Measurements from ENCODE around the gene ACIN1.
"Not testable (repeated sequence)": the region's sequence is repeated elsewhere in the genome, so short reads cannot be mapped to it uniquely, and the experiment has no call there.

Gene ACIN1

GRCh38 chr14:23035303-23036144, 59.4 kb downstream of the ACIN1 start:
- DNase-seq, result no peak

- DNase-seq, result no peak
Measured at GRCh38 chr14:23034498-23035302, 60.2 kb downstream of the ACIN1 start, which contains the start of gene PSMB5. TSS of gene PSMB5 (minus strand) at chr14:23034900. CDS start at chr14:23034881, 19 bp downstream.

GRCh38 chr14:23033801-23034497, 61.0 kb downstream of the ACIN1 start:
- DNase-seq, result no peak

- no peak for DNase-seq
Measured at GRCh38 chr14:23033251-23033727, 61.6 kb downstream of the ACIN1 start.

- DNase-seq, result no peak
Measured at GRCh38 chr14:23030936-23031335, 64.0 kb downstream of the ACIN1 start.

- DNase-seq, result no peak
Measured at GRCh38 chr14:23028799-23029198, 66.1 kb downstream of the ACIN1 start.

GRCh38 chr14:23025151-23025814, 69.7 kb downstream of the ACIN1 start:
- DNase-seq, result no peak

- no peak for DNase-seq
Measured at GRCh38 chr14:23024612-23025075, 70.3 kb downstream of the ACIN1 start.

- no peak for DNase-seq
Measured at GRCh38 chr14:23023795-23024152, 71.2 kb downstream of the ACIN1 start.

GRCh38 chr14:23023022-23023794, 71.7 kb downstream of the ACIN1 start:
- DNase-seq, result no peak

GRCh38 chr14:23021889-23022442, 73.0 kb downstream of the ACIN1 start:
- DNase-seq, result peak; percentile 13

GRCh38 chr14:23021434-23021833, 73.5 kb downstream of the ACIN1 start:
- no peak for DNase-seq

GRCh38 chr14:23020143-23021128, 74.5 kb downstream of the ACIN1 start:
- no peak for DNase-seq

GRCh38 chr14:23018107-23018506, 76.8 kb downstream of the ACIN1 start:
- DNase-seq, result no peak

GRCh38 chr14:23017091-23017490, 77.8 kb downstream of the ACIN1 start:
- no peak for DNase-seq

- no peak for DNase-seq
Measured at GRCh38 chr14:23015618-23016017, 79.3 kb downstream of the ACIN1 start.

GRCh38 chr14:23013749-23014054, 81.2 kb downstream of the ACIN1 start:
- DNase-seq, result not testable (repeated sequence)

GRCh38 chr14:23013054-23013748, 81.7 kb downstream of the ACIN1 start:
- no peak for DNase-seq

- peak; percentile 62 for DNase-seq
Measured at GRCh38 chr14:23009939-23010726, 84.8 kb downstream of the ACIN1 start, which contains the start of gene C14orf93. TSS of gene C14orf93 (minus strand) at chr14:23010143. CDS start at chr14:22999023, 11,120 bp downstream.

All from midbrain (tissue), 1 donor.